Measurements from ENCODE around the gene SHISA9. TPM values are rescaled to one million over a fixed set of nuclear protein-coding genes. Genes with fewer than 3 reads are reported as not detected.

SHISA9 gene
- total RNA-seq, 2 experiments from 2014 or later: not detected

DNA sequence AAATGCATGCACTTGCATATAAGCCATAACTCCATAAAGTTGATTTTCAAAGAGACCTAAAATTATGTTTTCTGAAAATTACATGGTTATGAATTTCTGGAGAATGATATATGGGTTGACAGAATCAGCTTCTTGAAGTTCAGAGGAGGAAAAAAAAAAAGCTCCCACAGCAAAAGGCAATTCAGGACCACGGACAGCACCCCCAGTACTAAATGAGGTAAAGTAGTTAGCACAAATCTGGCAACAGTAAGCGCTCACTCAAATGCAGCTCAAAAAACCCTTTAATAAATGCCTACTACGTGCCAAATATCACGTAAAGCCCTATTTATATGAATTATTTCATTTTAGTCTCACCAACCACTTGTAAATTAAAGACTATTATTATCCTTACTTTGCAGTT lies 135.2 kb downstream of the SHISA9 start:
- no peak for TF ChIP-seq CTCF (conservative IDR thresholded peaks at IDR 0.05; ENCODE audit: low read length)
- no peak for TF ChIP-seq EZH2phosphoT487 (IDR thresholded peaks at IDR 0.05; ENCODE audit: borderline replicate concordance, low read depth, low read length)
- ChIA-PET CTCF (ENCODE audit: unreplicated experiment) (no interaction called here), POLR2A (no interaction called here)
- no peaks in the 10 kb centered on the region for H3K9me3 ChIP-seq (ENCODE audit: low read length)
- H3K9me2 ChIP-seq (ENCODE audit: insufficient read depth, low read length): no peaks in the 10 kb centered on the region
- H4K20me1 ChIP-seq (ENCODE audit: insufficient read depth, low read length): no peaks in the 10 kb centered on the region
- H2AFZ ChIP-seq (ENCODE audit: low read length): no peak overlapping the region
- no peaks in the 10 kb centered on the region for H3K36me3 ChIP-seq (ENCODE audit: insufficient read depth, low read length)
- intact Hi-C loops (cut with micrococcal nuclease; ENCODE audit: unreplicated experiment): no loop called here
- no peak overlapping the region for H3K27ac ChIP-seq (ENCODE audit: low read depth, low read length, poor library complexity, severe bottlenecking)
- peak; percentile 62 for DNase-seq (ENCODE audit: low spot score)
- H3K4me1 ChIP-seq (ENCODE audit: insufficient read depth, low read length, poor library complexity, severe bottlenecking): no peaks in the 10 kb centered on the region
- H3K79me2 ChIP-seq (ENCODE audit: insufficient read depth, low read depth, low read length): no peaks in the 10 kb centered on the region
- BruUV-seq (replicated peaks): no TSS peak
- no peak overlapping the region for H3K4me2 ChIP-seq (ENCODE audit: low read length)
- H3K4me3 ChIP-seq (ENCODE audit: low read depth, low read length, poor library complexity, severe bottlenecking): no peak overlapping the region

DNA sequence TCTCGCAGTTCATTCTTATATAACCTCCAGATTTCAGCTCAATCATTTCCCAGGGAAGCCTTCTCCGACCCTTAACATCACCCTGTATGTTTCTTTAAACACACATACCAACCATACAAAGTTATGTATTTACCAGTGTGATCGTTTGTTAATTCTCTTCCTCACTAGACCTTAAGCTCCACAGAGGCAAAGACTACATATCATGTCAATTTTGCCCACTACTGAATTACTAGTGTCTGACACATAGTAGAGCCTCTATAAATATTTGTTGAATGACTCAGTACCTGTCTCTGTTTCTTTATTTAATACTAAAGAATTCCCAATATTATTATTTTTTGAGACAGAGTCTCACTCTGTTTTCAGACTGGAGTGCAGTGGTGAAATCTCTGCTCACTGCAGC lies 137.2 kb downstream of the SHISA9 start:
- Histone ChIP-seq H4K20me1 (ENCODE audit: insufficient read depth, low read length) (no peaks in the 10 kb centered on the region), H3K4me1 (ENCODE audit: insufficient read depth, low read length, poor library complexity, severe bottlenecking) (no peaks in the 10 kb centered on the region), H3K4me3 (ENCODE audit: low read depth, low read length, poor library complexity, severe bottlenecking) (no peak overlapping the region), H3K36me3 (ENCODE audit: insufficient read depth, low read length) (no peaks in the 10 kb centered on the region), H3K9me2 (ENCODE audit: insufficient read depth, low read length) (no peaks in the 10 kb centered on the region), H3K9me3 (ENCODE audit: low read length) (no peaks in the 10 kb centered on the region), H3K4me2 (ENCODE audit: low read length) (no peak overlapping the region), H3K27ac (ENCODE audit: low read depth, low read length, poor library complexity, severe bottlenecking) (no peak overlapping the region), H2AFZ (ENCODE audit: low read length) (no peak overlapping the region), H3K79me2 (ENCODE audit: insufficient read depth, low read depth, low read length) (no peaks in the 10 kb centered on the region)
- POLR2A ChIA-PET: interaction anchor here (0.7 kb wide), 1 partner anchor 8 kb away, joined by 3 read pairs; no protein-coding TSS in a partner anchor
- intact Hi-C loops (cut with micrococcal nuclease; ENCODE audit: unreplicated experiment): no loop called here
- no TSS peak for BruUV-seq (replicated peaks)
- no peak for DNase-seq (ENCODE audit: low spot score)
- CTCF ChIA-PET (ENCODE audit: unreplicated experiment): no interaction called here
- TF ChIP-seq EZH2phosphoT487 (IDR thresholded peaks at IDR 0.05; ENCODE audit: borderline replicate concordance, low read depth, low read length): no peak
- no peak for TF ChIP-seq CTCF (conservative IDR thresholded peaks at IDR 0.05; ENCODE audit: low read length)

DNA sequence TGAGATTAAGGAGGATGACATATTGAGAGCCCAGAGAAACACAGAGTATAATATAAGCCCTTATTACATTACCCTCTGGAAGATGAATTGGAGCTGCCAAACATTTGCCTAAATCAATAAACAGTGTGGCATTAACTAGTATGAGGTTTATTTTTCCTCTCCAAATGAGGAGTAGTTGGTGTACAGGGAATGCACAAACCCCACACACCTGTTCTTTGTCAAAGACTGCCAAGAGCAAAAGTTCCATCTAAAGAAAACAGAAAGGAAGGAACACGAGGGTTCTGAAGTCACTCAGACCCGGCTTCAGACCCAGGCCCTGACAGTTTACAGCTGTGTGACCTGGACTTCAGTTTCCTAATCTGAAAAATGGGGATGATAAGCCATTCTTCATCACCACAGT lies 138.1 kb downstream of the SHISA9 start:
- Histone ChIP-seq H4K20me1 (ENCODE audit: insufficient read depth, low read length) (no peaks in the 10 kb centered on the region), H3K4me2 (ENCODE audit: low read length) (no peak overlapping the region), H3K79me2 (ENCODE audit: insufficient read depth, low read depth, low read length) (no peaks in the 10 kb centered on the region), H3K9me3 (ENCODE audit: low read length) (no peaks in the 10 kb centered on the region), H2AFZ (ENCODE audit: low read length) (no peak overlapping the region), H3K4me1 (ENCODE audit: insufficient read depth, low read length, poor library complexity, severe bottlenecking) (no peaks in the 10 kb centered on the region), H3K4me3 (ENCODE audit: low read depth, low read length, poor library complexity, severe bottlenecking) (no peak overlapping the region), H3K27ac (ENCODE audit: low read depth, low read length, poor library complexity, severe bottlenecking) (no peak overlapping the region), H3K36me3 (ENCODE audit: insufficient read depth, low read length) (no peaks in the 10 kb centered on the region), H3K9me2 (ENCODE audit: insufficient read depth, low read length) (no peaks in the 10 kb centered on the region)
- BruUV-seq (replicated peaks): no TSS peak
- no peak for DNase-seq (ENCODE audit: low spot score)
- POLR2A ChIA-PET: interaction anchor here (0.7 kb wide), 1 partner anchor 9 kb away, joined by 3 read pairs; no protein-coding TSS in a partner anchor
- intact Hi-C loops (cut with micrococcal nuclease; ENCODE audit: unreplicated experiment): no loop called here
- TF ChIP-seq EZH2phosphoT487 (IDR thresholded peaks at IDR 0.05; ENCODE audit: borderline replicate concordance, low read depth, low read length) (no peak), CTCF (conservative IDR thresholded peaks at IDR 0.05; ENCODE audit: low read length) (no peak)
- CTCF ChIA-PET (ENCODE audit: unreplicated experiment): no interaction called here
